Smooth muscle cell (in vitro differentiated cells): ENCODE results near the gene PSMB4. TPM values are rescaled to one million over a fixed set of nuclear protein-coding genes. Genes with fewer than 3 reads are reported as not detected.
"Not testable (repeated sequence)": the region's sequence is repeated elsewhere in the genome, so short reads cannot be mapped to it uniquely, and the experiment has no call there.

Source experiments
- DNase-seq: peaks from one replicate; lab custom pipeline; 2025; ENCODE audit not compliant: unreplicated experiment; lab: John Stamatoyannopoulos, UW
- H2AFZ ChIP-seq: fragments of 200-600 bp; sonication (generic); 2 replicates; pipeline ENCODE4 v1.6.0; 2016; ENCODE audit warnings: antibody characterized with exemption, low read depth, mild to moderate bottlenecking
- H3F3A ChIP-seq: fragments of 200-600 bp; sonication (generic); 2 replicates; pipeline ENCODE4 v1.6.0; 2017; ENCODE audit warnings: antibody characterized with exemption, low read depth
- H3K27ac ChIP-seq: fragments of 200-600 bp; sonication (generic); 2 replicates; pipeline ENCODE4 v1.5.1; 2016; ENCODE audit warnings: low read depth, mild to moderate bottlenecking
- H3K27me3 ChIP-seq: fragments of 200-600 bp; sonication (generic); 2 replicates; pipeline ENCODE4 v1.6.1; 2016; ENCODE audit warnings: low read depth, mild to moderate bottlenecking
- H3K36me3 ChIP-seq: fragments of 200-600 bp; sonication (generic); 2 replicates; pipeline ENCODE4 v1.5.1; 2016; ENCODE audit warnings: low read depth
- H3K4me1 ChIP-seq: fragments of 200-600 bp; sonication (generic); 2 replicates; pipeline ENCODE4 v1.5.1; 2016; ENCODE audit warnings: low read depth
- H3K4me2 ChIP-seq: fragments of 200-600 bp; sonication (generic); 2 replicates; pipeline ENCODE4 v1.6.0; 2016; ENCODE audit warnings: mild to moderate bottlenecking
- H3K4me3 ChIP-seq: fragments of 200-600 bp; sonication (generic); 2 replicates; pipeline ENCODE4 v1.5.1; 2016; ENCODE audit warnings: mild to moderate bottlenecking
- H3K79me2 ChIP-seq: fragments of 200-600 bp; sonication (generic); 2 replicates; pipeline ENCODE4 v1.6.0; 2016; ENCODE audit warnings: low read depth, mild to moderate bottlenecking
- H3K9ac ChIP-seq: fragments of 200-600 bp; sonication (generic); 2 replicates; pipeline ENCODE4 v1.6.0; 2016; ENCODE audit warnings: low read depth
- H3K9me3 ChIP-seq: fragments of 200-600 bp; sonication (generic); replicated peaks from 2 replicates; pipeline ENCODE4 v1.5.1; 2016; ENCODE audit warnings: low read depth
- H4K20me1 ChIP-seq: fragments of 200-600 bp; sonication (generic); 2 replicates; pipeline ENCODE4 v1.6.0; 2016; ENCODE audit warnings: low read depth
- CTCF ChIP-seq: fragments of 200-600 bp; sonication (generic); IDR thresholded peaks from 2 replicates; pipeline ENCODE4 v1.5.1; 2017; ENCODE audit warnings: borderline replicate concordance, mild to moderate bottlenecking, antibody characterized with exemption; ENCODE audit not compliant: insufficient read depth, poor library complexity, severe bottlenecking
- WGBS: methylation state at CpG from one replicate; pipeline ENCODE4 v1.1.7; 2016; ENCODE audit warnings: low lambda C conversion rate; 5-methylcytosine and 5-hydroxymethylcytosine counted together
- polyA plus RNA-seq: library from polyadenylated mRNA; unstranded; fragments of >200 nt; fragmentation: Nextera tagmentation; extraction: Ambion mirVana; gene quantifications from 2 replicates; pipeline ENCODE4 v1.2.1, GENCODE V29; 2016
- total RNA-seq: library from RNA; depleted of rRNA; stranded (reverse); fragments of >200 nt; gene quantifications from 2 replicates; pipeline ENCODE4 v1.2.3, GENCODE V29; 2014

Gene PSMB4
- total and polyA plus RNA-seq, 2 experiments from 2014 or later = 88.6 to 316 TPM

- no peak for DNase-seq
- 98% methylated on average over 3 of the region's 3 CpGs for whole genome bisulfite sequencing
- peaks cover 20% of the 10 kb centered on the region for H4K20me1 ChIP-seq
- H3K4me2 ChIP-seq = no peak overlapping the region
- peaks cover 6% of the 10 kb centered on the region for H3K79me2 ChIP-seq
- no peaks in the 10 kb centered on the region for H3K4me1 ChIP-seq
- H3K4me3 ChIP-seq = no peak overlapping the region
- no peaks in the 10 kb centered on the region for H3K9me3 ChIP-seq
- H3K36me3 ChIP-seq = peaks cover 26% of the 10 kb centered on the region
- H3K27ac ChIP-seq = no peak overlapping the region
- no peaks in the 10 kb centered on the region for H3K27me3 ChIP-seq
- peaks cover 9% of the 10 kb centered on the region for H3F3A ChIP-seq
- TF ChIP-seq CTCF = no peak
- H2AFZ ChIP-seq = no peak overlapping the region
- H3K9ac ChIP-seq = no peak overlapping the region
Measured at GRCh38 chr1:151418081-151418480, 18.7 kb downstream of the PSMB4 start.

GRCh38 chr1:151419819-151420218 is 20.4 kb downstream of the PSMB4 start:
- TF ChIP-seq CTCF = no peak
- Histone ChIP-seq H3K9ac (no peak overlapping the region), H3K9me3 (no peaks in the 10 kb centered on the region), H3K79me2 (peaks cover 10% of the 10 kb centered on the region), H2AFZ (no peak overlapping the region), H3K27me3 (no peaks in the 10 kb centered on the region), H3K36me3 (peaks cover 32% of the 10 kb centered on the region), H3K27ac (no peak overlapping the region), H3F3A (peaks cover 12% of the 10 kb centered on the region), H4K20me1 (peaks cover 10% of the 10 kb centered on the region), H3K4me1 (no peaks in the 10 kb centered on the region), H3K4me3 (no peak overlapping the region), H3K4me2 (no peak overlapping the region)
- WGBS = 87% methylated on average over 5 of the region's 5 CpGs
- DNase-seq = no peak

- Histone ChIP-seq H3K9ac (no peak overlapping the region), H3K27ac (no peak overlapping the region), H3K9me3 (no peaks in the 10 kb centered on the region), H4K20me1 (peaks cover 42% of the 10 kb centered on the region), H2AFZ (no peak overlapping the region), H3K79me2 (peaks cover 27% of the 10 kb centered on the region), H3K4me2 (no peak overlapping the region), H3K4me1 (no peaks in the 10 kb centered on the region), H3F3A (peaks cover 8% of the 10 kb centered on the region), H3K4me3 (no peak overlapping the region), H3K27me3 (no peaks in the 10 kb centered on the region), H3K36me3 (peaks cover 54% of the 10 kb centered on the region)
- DNase-seq = no peak
- no peak for TF ChIP-seq CTCF
- 95% methylated on average over 2 of the region's 2 CpGs for WGBS
Measured at GRCh38 chr1:151425103-151425502, 25.7 kb downstream of the PSMB4 start.

DNA sequence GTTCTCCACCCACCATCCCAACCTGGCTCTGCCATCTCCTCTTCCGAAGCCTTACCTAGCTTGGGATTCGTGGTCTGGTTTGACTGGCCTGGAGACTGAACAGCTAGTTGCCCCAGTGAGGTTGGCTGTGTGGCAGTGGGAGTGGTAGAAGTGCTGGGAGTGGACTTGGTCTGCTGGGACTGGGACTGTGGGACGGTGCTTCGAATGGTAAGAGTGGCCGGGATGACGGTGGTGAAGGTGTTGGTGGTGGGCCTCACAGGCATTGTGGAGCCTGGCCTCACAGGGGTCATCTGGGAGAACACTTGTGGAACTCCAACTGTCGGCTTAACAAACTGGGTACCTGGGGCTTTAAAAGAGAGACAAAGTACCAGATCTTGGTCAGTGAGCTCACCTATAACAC is 28.7 kb downstream of the PSMB4 start:
- no peaks in the 10 kb centered on the region for H3K9me3 ChIP-seq
- no peaks in the 10 kb centered on the region for H3K27me3 ChIP-seq
- H3K4me1 ChIP-seq = no peaks in the 10 kb centered on the region
- TF ChIP-seq CTCF = no peak
- H3K4me3 ChIP-seq = no peak overlapping the region
- H3K79me2 ChIP-seq = peaks cover 51% of the 10 kb centered on the region
- peaks cover 49% of the 10 kb centered on the region for H3K36me3 ChIP-seq
- DNase-seq = no peak
- H3K4me2 ChIP-seq = no peak overlapping the region
- no peak overlapping the region for H3K27ac ChIP-seq
- peaks cover 4% of the 10 kb centered on the region for H3F3A ChIP-seq
- H3K9ac ChIP-seq = no peak overlapping the region
- H4K20me1 ChIP-seq = peaks cover 72% of the 10 kb centered on the region
- WGBS = 96% methylated on average over 7 of the region's 7 CpGs
- H2AFZ ChIP-seq = no peak overlapping the region

GRCh38 chr1:151433827-151434226 is 34.5 kb downstream of the PSMB4 start:
- not testable (repeated sequence) for H3K9ac ChIP-seq, H3K4me3 ChIP-seq, H3K27ac ChIP-seq, H3K27me3 ChIP-seq, H2AFZ ChIP-seq, H3F3A ChIP-seq, H3K4me1 ChIP-seq, DNase-seq, H3K9me3 ChIP-seq, H3K4me2 ChIP-seq
- Histone ChIP-seq H3K79me2 (peaks cover 99% of the 10 kb centered on the region), H3K36me3 (peaks cover 11% of the 10 kb centered on the region), H4K20me1 (peaks cover 99% of the 10 kb centered on the region)
- 97% methylated on average over 5 of the region's 5 CpGs for WGBS
